ENCODE results near the gene TMEM213.

- TF ChIP-seq CTCF (IDR thresholded peaks at IDR 0.05) (no peak), POLR2A (IDR thresholded peaks at IDR 0.05) (no peak)
Observed at GRCh38 chr7:138832966-138833365, 35.2 kb downstream of the TMEM213 start.

All from upper lobe of left lung (tissue), 4 donors.